ENCODE data around the gene PPP1R15A.

The PPP1R15A gene

GRCh38 chr19:48835734-48836088, 36.5 kb upstream of the PPP1R15A start (continued):
- no peak for TF ChIP-seq GLIS2 (tag by site-specific recombination; IDR thresholded peaks at IDR 0.05)
- TF ChIP-seq ZNF501 (tag by site-specific recombination; IDR thresholded peaks at IDR 0.05): 0 out of 2 replicates have a peak, but pooled peaks have one; percentile 36
- TF ChIP-seq ZNF24 (tag by site-specific recombination; IDR thresholded peaks at IDR 0.05): peak; percentile 62; the same call in 1 of the 2 replicates
- peak; percentile 39 for TF ChIP-seq KLF8 (tag by site-specific recombination; IDR thresholded peaks at IDR 0.05)
- TF ChIP-seq ZNF692 (tag by site-specific recombination; IDR thresholded peaks at IDR 0.05): 0 out of 2 replicates have a peak, but pooled peaks have one; percentile 51
- TF ChIP-seq ZBTB17 (tag by site-specific recombination; IDR thresholded peaks at IDR 0.05): peak; percentile 78
- TF ChIP-seq SP2 (tag by site-specific recombination; IDR thresholded peaks at IDR 0.05): no peak
- TF ChIP-seq ZNF629 (tag by site-specific recombination; IDR thresholded peaks at IDR 0.05): peak; percentile 11; the same call in 1 of the 2 replicates
- peak; percentile 84 for TF ChIP-seq ZBTB48 (tag by site-specific recombination; IDR thresholded peaks at IDR 0.05)
- peak; percentile 11; the same call in 1 of the 2 replicates for TF ChIP-seq GLIS1 (tag by site-specific recombination; IDR thresholded peaks at IDR 0.05)
- TF ChIP-seq ZNF660 (tag by site-specific recombination; IDR thresholded peaks at IDR 0.05): peak; percentile 74
- peak; percentile 53; the same call in 1 of the 2 replicates for TF ChIP-seq ZNF335 (tag by site-specific recombination; conservative IDR thresholded peaks at IDR 0.05)
- TF ChIP-seq ZNF776 (tag by site-specific recombination; IDR thresholded peaks at IDR 0.05; ENCODE audit: borderline replicate concordance): no peak
- TF ChIP-seq SCRT2 (tag by site-specific recombination; IDR thresholded peaks at IDR 0.05): peak; percentile 94
- TF ChIP-seq ZBTB8A (tag by site-specific recombination; IDR thresholded peaks at IDR 0.05): no peak
- peak; percentile 67 for TF ChIP-seq ZSCAN30 (tag by site-specific recombination; IDR thresholded peaks at IDR 0.05)
- no peak; the same call in 1 of the 2 replicates for TF ChIP-seq ZSCAN4 (tag by site-specific recombination; IDR thresholded peaks at IDR 0.05)
- TF ChIP-seq HIC1 (tag by site-specific recombination; IDR thresholded peaks at IDR 0.05): no peak
- peak; percentile 60; the same call in 1 of the 2 replicates for TF ChIP-seq SP7 (tag by site-specific recombination; IDR thresholded peaks at IDR 0.05)
- TF ChIP-seq ZEB2 (tag by site-specific recombination; IDR thresholded peaks at IDR 0.05): peak; percentile 77; the same call in 1 of the 2 replicates
- peak; percentile 91 for TF ChIP-seq ZNF654 (tag by site-specific recombination; IDR thresholded peaks at IDR 0.05; ENCODE audit: low read depth)
- no peak for TF ChIP-seq ZNF626 (tag by site-specific recombination; IDR thresholded peaks at IDR 0.05)
- peak; percentile 90 for TF ChIP-seq CTCF (tag by site-specific recombination; IDR thresholded peaks at IDR 0.05)
- no peak for TF ChIP-seq ZNF571 (tag by site-specific recombination; IDR thresholded peaks at IDR 0.05)
- no peak for TF ChIP-seq ZSCAN16 (tag by site-specific recombination; IDR thresholded peaks at IDR 0.05)
- TF ChIP-seq ZNF391 (tag by site-specific recombination; IDR thresholded peaks at IDR 0.05; ENCODE audit: borderline replicate concordance, low read depth): peak; percentile 34; the same call in 1 of the 2 replicates
- TF ChIP-seq ZNF366 (tag by site-specific recombination; conservative IDR thresholded peaks at IDR 0.05): 0 out of 2 replicates have a peak, but pooled peaks have one; percentile 14

All from HEK293 (cell line).